Head of caudate nucleus (tissue), 42 donors: ENCODE measurements around the gene PALLD.

Source experiments
- DNase-seq, 42 donors: peaks; one replicate each; pipeline versions ENCODE4 v3.0.0 to v3.0.0-alpha.2; 2020 to 2021; ENCODE audit warnings: mixed read lengths in 7 of 42
- intact Hi-C: fragments of 100-400 bp; cut with DNase I; formaldehyde crosslinking; loops from one replicate; pipeline ENCODE4 v1.15.0; 2022

Gene PALLD

DNA sequence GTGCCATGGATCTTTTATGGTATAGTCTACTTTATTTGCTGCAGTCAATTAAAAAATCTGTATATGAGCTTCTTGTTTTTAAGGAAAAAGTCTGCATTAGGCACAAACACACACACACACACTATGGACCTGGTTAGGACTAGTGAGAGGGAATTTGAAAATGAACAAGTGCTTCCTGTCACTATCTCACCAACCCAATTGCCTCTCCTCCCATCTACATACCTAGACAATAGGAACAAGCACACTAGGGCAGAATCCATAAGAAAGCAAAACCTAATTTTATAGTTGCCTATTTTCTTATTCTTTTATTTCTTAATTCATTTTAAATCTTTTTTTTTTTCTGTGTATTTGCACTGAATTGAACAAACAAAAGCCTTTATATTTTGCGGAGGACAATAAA is 22.7 kb downstream of the PALLD start:
- DNase-seq, result no peak
- intact Hi-C loops, result loop anchor here (10.0 kb wide), 1 partner anchor 405 kb away; no protein-coding TSS in a partner anchor

DNA sequence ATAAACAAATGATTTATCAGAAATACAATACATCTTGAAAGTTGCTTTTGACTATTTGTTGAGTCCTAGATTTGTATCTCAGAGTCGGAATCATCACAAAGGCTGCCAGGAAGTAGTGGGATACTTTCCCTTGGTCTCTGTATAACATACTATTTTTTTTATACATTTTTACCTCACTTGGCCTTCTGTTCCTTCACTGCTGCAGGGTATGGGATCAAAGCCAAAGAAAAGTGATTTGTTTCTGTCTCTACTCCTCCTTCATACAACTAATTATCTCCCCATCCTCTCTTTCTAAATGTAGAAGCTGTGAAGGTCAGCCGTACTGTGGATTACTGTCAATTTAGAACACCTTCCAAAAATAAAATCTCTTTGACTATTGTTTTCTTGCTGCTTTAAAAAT is 24.9 kb downstream of the PALLD start:
- DNase-seq, result no peak
- intact Hi-C loops, result no loop called here

DNA sequence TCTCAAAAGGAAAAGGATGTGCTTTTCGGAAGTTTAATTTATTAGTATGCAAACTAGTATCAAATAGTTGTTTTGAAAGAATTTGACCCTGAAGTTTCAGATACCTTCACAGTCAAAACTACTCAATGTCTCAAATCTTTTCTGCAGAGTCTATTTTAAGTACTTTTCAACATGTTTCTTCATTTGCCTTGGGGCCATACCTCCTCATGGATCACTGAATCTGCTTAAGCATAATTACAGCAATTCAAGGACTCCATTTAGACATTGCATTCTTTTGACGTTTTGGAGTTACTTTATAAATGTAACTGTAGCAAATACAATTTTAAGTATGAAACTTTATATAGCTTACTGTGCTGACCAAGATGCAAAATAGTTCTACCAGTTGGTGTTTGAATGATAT is 25.5 kb downstream of the PALLD start:
- intact Hi-C loops, result no loop called here
- DNase-seq, result no peak

DNA sequence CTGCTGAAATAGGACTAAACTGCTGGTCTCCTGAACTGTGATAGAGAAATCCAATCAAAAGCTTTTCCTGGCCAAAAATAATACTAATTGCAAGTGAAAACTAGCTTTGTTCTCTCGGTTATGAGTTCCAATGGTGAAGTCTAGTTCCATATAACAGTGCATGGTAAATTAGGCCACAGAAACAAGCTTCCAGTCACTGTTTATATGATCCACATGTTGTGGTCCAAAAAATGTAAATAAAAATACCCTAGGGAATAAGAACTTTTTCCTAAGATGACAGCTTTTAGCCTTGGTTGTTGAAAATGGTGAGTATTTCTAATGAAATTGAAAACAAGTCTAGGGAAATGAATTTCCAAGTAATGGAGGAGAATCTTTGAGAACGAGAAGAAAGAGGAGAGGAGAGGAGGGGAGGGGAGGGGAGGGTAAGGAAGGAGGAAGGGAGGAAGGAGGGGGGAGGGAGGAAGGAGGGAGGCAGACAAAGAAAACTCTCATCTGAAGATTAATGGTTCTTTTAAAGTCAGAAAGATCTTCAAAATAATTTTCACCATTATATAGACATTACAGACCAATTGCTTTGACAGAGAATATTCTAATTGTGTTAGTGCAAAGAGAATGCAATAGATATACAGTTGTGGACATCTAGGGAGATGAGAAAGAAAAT is 26.1 kb downstream of the PALLD start:
- no peak for DNase-seq
- intact Hi-C loops, result no loop called here

DNA sequence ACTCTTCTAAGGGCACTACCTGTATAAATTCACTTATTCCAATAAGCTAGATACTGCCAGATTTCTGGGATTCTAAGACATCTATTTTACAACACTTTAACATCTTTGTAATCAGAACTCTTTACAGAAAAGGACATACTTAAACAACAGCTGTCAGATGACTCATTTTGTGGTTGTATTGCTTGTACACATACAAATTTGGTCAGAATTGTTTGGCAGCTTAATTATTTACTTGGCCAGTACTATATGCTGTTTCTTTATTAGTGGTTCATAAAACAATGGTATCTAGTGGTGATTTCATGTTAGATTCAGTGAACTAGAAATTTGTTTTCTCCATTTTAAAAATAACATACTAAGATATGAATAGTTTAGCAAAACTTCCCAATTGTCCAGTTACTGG is 27.2 kb downstream of the PALLD start:
- no peak for DNase-seq
- intact Hi-C loops, result no loop called here

DNA sequence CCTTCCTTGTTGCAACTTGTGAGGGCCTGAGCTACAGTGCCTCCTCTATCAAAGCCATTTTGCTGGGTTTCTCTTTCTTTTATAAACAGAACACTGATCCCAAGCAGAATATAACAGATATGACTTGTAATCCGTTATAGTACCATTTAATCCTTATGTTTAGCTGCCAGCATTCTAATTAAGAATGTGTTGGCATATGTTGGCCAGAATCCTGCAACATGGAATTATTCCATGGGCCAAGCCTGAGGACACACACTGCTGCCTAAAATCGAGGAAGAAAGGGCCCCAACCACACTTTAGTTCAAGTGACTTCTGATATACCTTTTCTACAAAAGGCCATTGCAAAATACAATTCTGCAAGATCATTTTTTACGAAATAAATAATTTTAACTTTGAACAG is 28.0 kb downstream of the PALLD start:
- intact Hi-C loops, result no loop called here
- no peak for DNase-seq

DNA sequence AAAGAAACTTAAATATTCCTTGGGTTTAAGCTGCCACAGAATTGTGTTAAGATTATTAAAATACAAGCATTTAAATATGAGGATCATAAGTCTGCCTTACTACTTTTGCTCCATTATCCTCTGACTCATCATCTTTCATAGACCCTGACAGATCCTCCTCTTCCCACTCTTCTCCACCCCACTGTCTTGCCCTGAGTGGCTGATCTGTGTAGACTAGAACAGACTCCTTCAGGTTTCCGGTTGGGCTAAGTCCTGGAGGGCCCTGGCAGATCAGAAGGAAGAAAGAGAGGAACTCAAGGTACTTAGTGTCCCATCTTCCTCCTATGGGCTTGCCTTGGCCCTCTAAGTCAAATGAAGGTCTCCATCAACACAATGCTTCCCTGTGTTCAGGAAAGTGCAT is 30.7 kb downstream of the PALLD start:
- intact Hi-C loops, result no loop called here
- DNase-seq, result peak in 3 of 42 donors; percentile 11 to 26 (median 12)

DNA sequence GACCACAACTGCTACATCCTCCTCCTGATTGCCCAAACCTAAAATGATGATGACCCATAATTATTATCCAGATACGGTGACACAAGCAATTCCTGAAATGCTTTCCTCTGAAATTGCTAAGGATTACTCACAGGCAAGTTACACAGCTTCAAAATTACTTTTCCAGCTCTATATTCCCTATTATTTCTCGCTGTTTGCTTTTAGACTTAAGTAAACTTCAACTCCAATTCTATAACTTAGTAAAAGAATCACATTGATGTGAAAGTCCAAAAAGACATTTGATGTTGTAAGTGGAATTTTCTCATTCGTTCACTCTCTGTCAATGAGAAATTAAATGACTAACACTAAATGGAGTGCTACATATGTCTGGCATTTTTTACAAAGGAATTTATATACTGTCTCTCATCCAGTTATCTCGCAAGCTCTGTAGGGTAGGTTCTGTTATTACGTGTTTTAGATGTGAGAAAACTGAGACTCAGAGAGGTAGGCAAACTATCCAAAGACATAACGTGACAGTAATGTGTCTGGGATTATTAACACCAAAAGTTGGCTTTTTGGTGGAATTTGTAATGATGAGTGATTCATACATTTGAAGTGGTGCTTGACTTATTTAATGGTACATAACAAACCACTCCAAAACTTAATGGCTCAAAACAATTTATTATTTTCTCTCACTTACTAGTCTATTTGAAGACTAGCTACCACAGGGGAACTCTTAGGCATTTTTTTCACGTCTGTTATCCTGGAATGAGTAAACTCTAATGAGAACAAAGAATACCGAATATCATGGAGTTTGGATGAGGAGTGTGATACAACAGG is 31.5 kb downstream of the PALLD start:
- intact Hi-C loops, result no loop called here
- DNase-seq, result no peak

DNA sequence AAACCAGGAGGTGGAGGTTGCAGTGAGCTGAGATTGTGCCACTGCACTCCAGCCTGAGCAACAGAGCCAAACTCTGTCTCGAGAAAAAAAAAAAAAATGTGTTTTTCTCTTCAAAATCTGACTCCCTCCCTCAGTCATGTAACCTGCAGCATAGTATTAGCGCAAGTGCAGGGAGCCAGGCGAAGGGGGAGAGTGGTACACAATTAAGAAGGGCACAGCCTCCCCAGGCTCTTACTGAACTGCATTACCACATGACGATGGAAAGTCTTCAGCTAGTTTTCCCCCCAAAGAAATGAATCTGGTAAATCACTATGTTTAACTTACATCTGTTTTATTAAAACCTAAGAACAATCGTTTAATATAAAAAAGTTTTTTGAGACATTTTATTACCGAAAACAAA is 32.4 kb downstream of the PALLD start:
- no peak for DNase-seq
- intact Hi-C loops, result no loop called here

DNA sequence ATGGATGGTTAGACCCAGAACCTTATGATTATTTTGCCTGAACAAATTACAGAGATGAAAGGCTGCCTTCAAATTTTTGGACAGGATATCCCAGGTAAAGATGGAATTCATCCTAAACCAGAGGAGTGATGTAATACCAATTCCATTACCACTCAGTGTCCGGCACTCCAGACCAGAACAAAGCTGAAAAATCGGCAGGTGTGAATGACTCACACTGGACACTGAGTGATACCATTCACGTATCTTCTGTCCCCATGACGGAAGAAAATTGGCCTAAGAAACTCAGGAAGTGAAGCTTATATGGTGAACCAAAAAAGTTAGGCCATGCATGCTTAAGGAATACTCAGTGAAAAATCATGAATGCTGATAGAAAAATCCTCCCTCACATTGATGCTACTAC is 34.5 kb downstream of the PALLD start:
- DNase-seq, result no peak
- intact Hi-C loops, result no loop called here

DNA sequence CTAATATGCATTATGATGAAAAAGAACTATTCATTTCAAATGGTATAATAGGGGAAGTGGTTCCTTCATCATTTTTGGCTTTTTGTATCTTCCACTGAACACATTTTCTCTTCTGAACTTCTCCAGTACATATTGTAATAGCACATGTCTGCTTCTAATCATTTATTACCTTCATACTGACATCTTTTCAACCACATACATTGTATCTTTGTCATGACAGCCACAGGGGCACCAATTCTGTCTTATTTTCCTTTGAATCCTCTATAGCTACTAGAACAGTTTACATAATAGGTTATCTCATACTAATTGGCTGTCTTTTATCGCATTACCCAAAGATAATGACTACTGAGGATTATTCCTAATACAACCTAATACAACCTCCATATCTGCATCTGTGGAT is 37.7 kb downstream of the PALLD start:
- DNase-seq, result no peak
- intact Hi-C loops, result no loop called here

DNA sequence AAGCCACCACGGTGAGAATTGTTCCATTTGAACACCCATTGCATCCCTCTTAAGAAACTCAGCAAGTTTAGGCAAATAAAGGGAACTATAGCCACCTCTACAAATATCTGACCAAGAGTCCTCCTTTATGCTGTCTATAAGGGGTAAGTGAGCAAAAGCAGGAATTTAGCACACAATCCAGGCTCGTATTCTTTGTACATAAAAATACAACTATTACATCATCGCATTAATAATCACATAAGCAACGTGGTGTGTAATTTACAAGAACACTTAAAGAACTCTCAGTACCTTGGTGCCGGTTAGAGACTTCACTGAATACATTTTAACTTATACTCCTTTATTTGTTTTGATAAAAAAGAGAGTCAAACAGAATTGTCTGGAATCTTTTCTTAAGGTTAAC is 38.8 kb downstream of the PALLD start:
- no peak for DNase-seq
- intact Hi-C loops, result no loop called here

DNA sequence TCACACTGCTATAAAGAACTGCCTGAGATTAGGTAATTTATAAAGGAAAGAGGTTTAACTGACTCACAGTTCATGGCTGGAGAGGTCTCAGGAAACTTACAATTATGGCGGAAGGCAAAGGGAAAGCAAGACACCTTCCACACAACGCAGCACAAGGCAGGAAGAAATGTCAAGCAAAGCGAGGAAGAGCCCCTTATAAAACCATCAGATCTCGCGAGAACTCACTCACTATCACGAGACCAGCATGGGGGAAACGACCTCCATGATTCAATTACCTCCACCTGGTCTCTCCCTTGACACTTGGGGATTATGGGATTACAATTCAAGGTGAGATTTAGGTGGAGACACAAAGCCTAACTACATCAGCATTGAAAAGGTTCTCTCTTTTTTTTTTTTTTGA is 39.6 kb downstream of the PALLD start:
- intact Hi-C loops, result no loop called here
- no peak for DNase-seq

DNA sequence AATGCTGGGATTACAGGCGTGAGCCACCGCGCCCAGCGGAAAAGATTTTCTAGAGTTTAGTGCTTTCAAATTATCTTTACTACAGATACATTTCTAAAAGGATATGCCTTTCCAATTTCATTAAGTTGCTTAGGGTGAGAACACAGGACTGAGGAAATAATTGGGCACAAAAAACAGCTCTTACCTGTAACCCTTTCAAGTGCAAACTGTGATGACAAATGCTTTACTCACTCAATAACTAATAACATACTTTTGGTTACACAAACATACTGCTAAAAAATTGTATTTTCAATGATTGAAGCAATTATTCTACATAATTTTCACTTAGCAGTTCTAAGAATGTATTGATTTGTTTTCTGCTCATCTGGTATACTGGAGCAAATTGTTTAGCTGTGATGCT is 40.2 kb downstream of the PALLD start:
- DNase-seq, result no peak
- intact Hi-C loops, result no loop called here

DNA sequence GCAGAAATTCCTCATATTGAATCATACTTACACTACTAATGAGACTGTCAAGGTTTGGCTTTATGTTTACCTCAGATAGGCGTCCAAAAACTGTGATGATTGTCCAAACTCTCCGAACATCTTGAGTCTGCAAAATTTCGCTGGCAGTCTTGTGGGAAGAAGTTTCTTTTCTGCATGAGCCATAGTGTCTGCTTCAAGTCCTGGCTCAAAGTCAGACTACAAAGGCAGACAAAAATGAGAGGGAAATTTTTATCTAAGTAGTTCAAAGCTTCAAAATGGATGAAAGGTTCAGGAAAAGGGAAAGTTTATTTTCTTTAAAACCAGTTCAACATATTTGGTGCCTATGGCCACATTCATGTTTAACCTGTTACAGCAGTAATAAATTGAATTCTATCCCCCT is 40.7 kb downstream of the PALLD start:
- no peak for DNase-seq
- intact Hi-C loops, result no loop called here

DNA sequence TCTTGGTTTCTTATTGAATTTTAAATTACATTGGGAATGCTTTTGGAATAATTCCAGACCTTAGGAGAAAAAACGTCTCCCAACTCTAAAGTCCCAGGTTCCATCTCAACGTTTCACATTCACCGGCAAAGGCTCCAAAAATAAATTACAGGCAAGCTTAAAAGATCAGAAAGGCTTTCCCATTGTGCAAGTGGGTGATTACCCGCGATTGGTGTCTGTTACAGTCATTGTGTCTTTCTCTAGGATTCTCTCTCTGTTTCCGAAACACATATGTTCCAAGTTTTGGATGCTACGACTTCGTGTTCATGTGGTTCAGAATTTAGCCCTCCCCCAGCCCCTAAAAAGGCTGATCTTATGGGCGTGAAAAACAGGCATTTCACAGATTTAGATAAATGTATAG is 41.8 kb downstream of the PALLD start:
- intact Hi-C loops, result no loop called here
- no peak for DNase-seq

DNA sequence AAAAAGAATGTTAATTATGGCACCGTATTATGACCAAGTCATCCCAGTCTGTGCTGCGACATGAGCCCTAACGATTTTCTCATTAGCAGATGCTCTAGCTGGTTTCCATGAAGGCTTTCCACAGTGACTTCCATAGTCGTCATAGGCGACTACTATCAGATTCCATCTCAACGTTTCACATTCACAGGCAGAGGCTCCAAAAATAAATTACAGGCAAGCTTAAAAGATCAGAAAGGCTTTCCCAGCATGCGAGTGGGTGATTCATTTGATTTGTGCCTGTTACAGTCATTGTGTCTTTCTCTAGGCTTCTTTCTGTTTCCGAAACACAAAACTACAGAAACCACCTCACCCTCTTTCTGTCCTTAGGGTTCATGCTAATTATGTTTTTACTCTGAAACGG is 43.2 kb downstream of the PALLD start:
- peak in 2 of 42 donors; percentile 21 to 36 for DNase-seq
- intact Hi-C loops, result no loop called here

DNA sequence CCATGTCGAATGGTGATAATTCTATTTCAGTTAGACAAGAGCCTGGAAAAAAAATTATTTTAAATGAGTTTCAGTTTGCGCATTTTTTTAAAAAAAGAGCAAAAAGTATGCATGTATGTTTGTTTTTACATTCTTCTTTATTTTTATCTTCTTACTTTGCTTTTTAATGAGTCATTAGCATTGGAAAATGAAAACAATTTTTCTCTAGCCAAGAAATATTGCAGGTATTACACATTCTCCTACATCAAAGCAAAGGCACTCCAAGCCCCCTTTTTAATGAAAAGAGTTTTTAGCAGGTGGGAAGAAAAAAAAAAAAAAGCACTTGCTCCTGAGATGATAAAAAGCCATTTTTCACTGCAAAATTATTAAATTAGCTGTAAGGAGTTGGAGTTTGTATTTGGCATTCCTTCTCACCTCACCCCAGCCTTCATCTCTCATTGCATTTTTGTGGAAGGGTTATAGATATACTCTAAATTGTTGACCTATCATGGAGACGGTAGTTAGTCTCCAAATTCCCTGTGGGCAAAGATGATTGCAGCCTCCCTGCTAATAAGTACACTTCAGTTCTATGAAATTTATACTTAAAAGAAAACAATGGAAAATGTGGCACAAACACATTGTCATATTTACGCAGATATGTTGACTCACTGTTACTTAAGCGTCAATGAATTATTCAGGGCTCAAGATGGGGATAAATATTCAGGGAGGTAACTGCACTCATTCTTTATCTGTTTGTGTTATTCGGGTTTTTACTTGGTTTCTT is 43.8 kb downstream of the PALLD start:
- intact Hi-C loops, result no loop called here
- DNase-seq, result no peak

DNA sequence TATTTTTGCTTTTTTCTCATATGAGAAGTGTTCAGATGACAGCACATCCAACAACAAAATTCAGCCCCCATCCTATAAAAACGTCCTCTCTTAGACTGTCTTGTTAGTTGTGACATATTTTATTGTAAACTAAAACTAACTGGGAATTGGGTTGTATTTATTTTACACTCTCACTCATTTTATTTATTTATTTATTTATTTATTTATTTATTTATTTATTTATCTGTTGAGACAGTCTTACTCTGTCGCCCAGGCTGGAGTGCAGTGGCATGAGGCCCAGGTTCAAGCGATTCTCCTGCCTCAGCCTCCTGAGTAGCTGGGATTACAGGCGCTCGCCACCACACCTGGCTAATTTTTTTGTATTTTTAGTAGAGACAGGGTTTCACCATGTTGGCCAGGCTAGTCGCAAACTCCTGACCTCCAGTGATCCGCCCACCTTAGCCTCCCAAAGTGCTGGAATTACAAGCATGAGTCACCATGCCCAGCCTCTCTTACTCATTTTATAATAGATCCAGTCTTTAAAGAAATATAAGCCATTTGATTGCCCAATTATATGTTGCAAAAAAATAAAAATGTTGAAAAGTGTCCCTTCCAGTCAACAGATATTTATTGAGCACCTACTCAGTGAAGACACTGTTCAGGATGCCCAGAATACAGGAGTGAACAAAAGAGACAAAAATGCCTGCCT is 44.6 kb downstream of the PALLD start:
- DNase-seq, result no peak
- intact Hi-C loops, result no loop called here

DNA sequence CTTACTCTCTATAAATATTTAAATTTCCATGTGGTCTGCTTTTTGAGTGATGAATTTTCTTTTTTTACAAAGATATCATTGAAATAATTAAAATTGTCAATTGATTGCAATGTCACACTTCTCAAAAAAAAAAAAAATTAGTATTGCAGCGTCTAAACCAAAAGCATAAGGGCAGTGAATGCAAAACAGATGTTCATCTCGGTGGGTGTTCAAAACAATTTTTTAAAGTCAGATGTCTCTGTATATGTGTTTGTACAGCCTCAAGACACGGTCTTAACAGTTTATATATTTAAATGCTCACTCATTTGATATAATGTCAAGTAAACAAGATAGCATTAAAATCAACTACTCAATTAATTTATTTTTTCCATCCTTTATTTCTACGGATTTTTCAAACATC is 52.3 kb downstream of the PALLD start:
- DNase-seq, result no peak
- intact Hi-C loops, result no loop called here
